Suprapubic skin (tissue), 3 donors: ENCODE data around the gene DIP2C.

ENCODE experiments used
- CTCF ChIP-seq, 2 donors: fragments of 200-600 bp in 1 of 2; fragments of 450-650 bp in 1 of 2; sonication (generic) in 1 of 2; IDR thresholded peaks; one replicate each; pipeline ENCODE4 v1.5.1; 2016 to 2019; ENCODE audit warnings: antibody characterized with exemption in 2 of 2, mild to moderate bottlenecking in 1 of 2, moderate library complexity in 1 of 2
- POLR2AphosphoS5 ChIP-seq, 3 donors: sonication (generic); formaldehyde crosslinking; IDR thresholded peaks; one replicate each; pipeline ENCODE4 v1.6.1; 2017; ENCODE audit warnings: antibody characterized with exemption in 3 of 3

- no peak for TF ChIP-seq CTCF (IDR thresholded peaks at IDR 0.05)
- no peak for TF ChIP-seq POLR2AphosphoS5 (IDR thresholded peaks at IDR 0.05)
These were observed 391.9 kb downstream of the DIP2C start for GRCh38 chr10:297567-297966.
